IgD-negative memory B cell (primary cell): Measurements from ENCODE around the gene RBP2. TPM values are rescaled to one million over a fixed set of nuclear protein-coding genes. Genes with fewer than 3 reads are reported as not detected.

Experiments used
- H3K27ac Mint-ChIP-seq, 3 donors: one replicate each; pipeline ENCODE4 v1.8.0; 2020 to 2022; ENCODE audit warnings: mild to moderate bottlenecking in 3 of 3, mixed read lengths in 3 of 3, moderate library complexity in 1 of 3
- H3K27me3 Mint-ChIP-seq: one replicate; pipeline ENCODE4 v1.8.0; 2021; ENCODE audit warnings: mixed read lengths
- H3K36me3 Mint-ChIP-seq: one replicate; pipeline ENCODE4 v1.8.0; 2020; ENCODE audit warnings: mild to moderate bottlenecking, mixed read lengths
- H3K4me1 Mint-ChIP-seq, 3 donors: one replicate each; pipeline ENCODE4 v1.8.0; 2020 to 2022; ENCODE audit warnings: mixed read lengths in 3 of 3, mild to moderate bottlenecking in 1 of 3
- H3K4me3 Mint-ChIP-seq, 4 donors: one replicate each; pipeline ENCODE4 v1.8.0; 2020 to 2022; ENCODE audit warnings: mild to moderate bottlenecking in 4 of 4, mixed read lengths in 4 of 4, moderate library complexity in 3 of 4
- H3K9me3 Mint-ChIP-seq, 3 donors: one replicate each; pipeline ENCODE4 v1.8.0; 2020 to 2021; ENCODE audit warnings: mixed read lengths in 3 of 3, mild to moderate bottlenecking in 1 of 3
- polyA plus RNA-seq: library from polyadenylated mRNA; unstranded; fragments of 300-500 nt; fragmentation: Illumina TruSeq; gene quantifications from one replicate; pipeline ENCODE4 v1.2.3, GENCODE V29; 2021

Gene RBP2
- polyA plus RNA-seq, 1 donor from 2014 or later = not detected

GRCh38 chr3:139465636-139466035, 10.7 kb downstream of the RBP2 start:
- H3K36me3 Mint-ChIP-seq = no peaks in the 10 kb centered on the region
- H3K4me1 Mint-ChIP-seq = no peaks in the 10 kb centered on the region
- no peak overlapping the region for H3K27ac Mint-ChIP-seq
- H3K27me3 Mint-ChIP-seq = no peaks in the 10 kb centered on the region
- no peak overlapping the region for H3K4me3 Mint-ChIP-seq
- H3K9me3 Mint-ChIP-seq = no peaks in the 10 kb centered on the region

GRCh38 chr3:139463466-139463865, 12.8 kb downstream of the RBP2 start:
- no peaks in the 10 kb centered on the region for H3K4me1 Mint-ChIP-seq
- H3K36me3 Mint-ChIP-seq = no peaks in the 10 kb centered on the region
- no peaks in the 10 kb centered on the region for H3K27me3 Mint-ChIP-seq
- no peak overlapping the region for H3K27ac Mint-ChIP-seq
- no peak overlapping the region for H3K4me3 Mint-ChIP-seq
- no peaks in the 10 kb centered on the region for H3K9me3 Mint-ChIP-seq

- no peaks in the 10 kb centered on the region for H3K4me1 Mint-ChIP-seq
- no peaks in the 10 kb centered on the region for H3K27me3 Mint-ChIP-seq
- H3K27ac Mint-ChIP-seq = no peak overlapping the region
- no peak overlapping the region for H3K4me3 Mint-ChIP-seq
- H3K36me3 Mint-ChIP-seq = no peaks in the 10 kb centered on the region
- H3K9me3 Mint-ChIP-seq = no peaks in the 10 kb centered on the region
These were observed 15.8 kb downstream of the RBP2 start for GRCh38 chr3:139460529-139460928.

GRCh38 chr3:139460076-139460475, 16.2 kb downstream of the RBP2 start:
- Mint-ChIP-seq H3K9me3 (no peaks in the 10 kb centered on the region), H3K4me3 (no peak overlapping the region)

GRCh38 chr3:139458348-139458747, 18.0 kb downstream of the RBP2 start:
- Mint-ChIP-seq H3K27ac (no peak overlapping the region), H3K4me3 (no peak overlapping the region), H3K27me3 (no peaks in the 10 kb centered on the region), H3K4me1 (no peaks in the 10 kb centered on the region), H3K9me3 (no peaks in the 10 kb centered on the region), H3K36me3 (no peaks in the 10 kb centered on the region)

More at GRCh38 chr3:139460076-139460475, 16.2 kb downstream of the RBP2 start:
- Mint-ChIP-seq H3K36me3 (no peaks in the 10 kb centered on the region), H3K27me3 (no peaks in the 10 kb centered on the region), H3K4me1 (no peaks in the 10 kb centered on the region), H3K27ac (no peak overlapping the region)

GRCh38 chr3:139457066-139457465, 19.2 kb downstream of the RBP2 start:
- H3K4me3 Mint-ChIP-seq = no peak overlapping the region
- H3K27me3 Mint-ChIP-seq = no peaks in the 10 kb centered on the region
- no peaks in the 10 kb centered on the region for H3K36me3 Mint-ChIP-seq
- no peaks in the 10 kb centered on the region for H3K9me3 Mint-ChIP-seq
- no peaks in the 10 kb centered on the region for H3K4me1 Mint-ChIP-seq
- H3K27ac Mint-ChIP-seq = no peak overlapping the region

GRCh38 chr3:139456386-139456785, 19.9 kb downstream of the RBP2 start:
- no peak overlapping the region for H3K27ac Mint-ChIP-seq
- H3K27me3 Mint-ChIP-seq = no peaks in the 10 kb centered on the region
- H3K36me3 Mint-ChIP-seq = no peaks in the 10 kb centered on the region
- H3K4me3 Mint-ChIP-seq = no peak overlapping the region
- no peaks in the 10 kb centered on the region for H3K9me3 Mint-ChIP-seq
- H3K4me1 Mint-ChIP-seq = no peaks in the 10 kb centered on the region

- Mint-ChIP-seq H3K36me3 (no peaks in the 10 kb centered on the region), H3K4me1 (no peaks in the 10 kb centered on the region), H3K27ac (no peak overlapping the region), H3K27me3 (no peaks in the 10 kb centered on the region), H3K9me3 (no peaks in the 10 kb centered on the region), H3K4me3 (no peak overlapping the region)
These were observed 20.5 kb downstream of the RBP2 start for GRCh38 chr3:139455855-139456254.

GRCh38 chr3:139455206-139455605, 21.1 kb downstream of the RBP2 start:
- Mint-ChIP-seq H3K4me3 (no peak overlapping the region), H3K36me3 (peaks cover 3% of the 10 kb centered on the region), H3K4me1 (no peaks in the 10 kb centered on the region), H3K9me3 (no peaks in the 10 kb centered on the region), H3K27me3 (no peaks in the 10 kb centered on the region), H3K27ac (no peak overlapping the region)

GRCh38 chr3:139454346-139454745, 22.0 kb downstream of the RBP2 start:
- H3K9me3 Mint-ChIP-seq = no peaks in the 10 kb centered on the region
- no peaks in the 10 kb centered on the region for H3K27me3 Mint-ChIP-seq
- H3K4me3 Mint-ChIP-seq = no peak overlapping the region
- H3K27ac Mint-ChIP-seq = no peak overlapping the region
- no peaks in the 10 kb centered on the region for H3K4me1 Mint-ChIP-seq
- H3K36me3 Mint-ChIP-seq = peaks cover 3% of the 10 kb centered on the region

- Mint-ChIP-seq H3K36me3 (peaks cover 6% of the 10 kb centered on the region), H3K9me3 (no peaks in the 10 kb centered on the region), H3K27ac (no peak overlapping the region), H3K4me3 (no peak overlapping the region), H3K27me3 (no peaks in the 10 kb centered on the region), H3K4me1 (no peaks in the 10 kb centered on the region)
These were observed 26.2 kb downstream of the RBP2 start for GRCh38 chr3:139450159-139450558.

- Mint-ChIP-seq H3K36me3 (peaks cover 6% of the 10 kb centered on the region), H3K4me1 (no peaks in the 10 kb centered on the region), H3K4me3 (no peak overlapping the region), H3K27me3 (no peaks in the 10 kb centered on the region), H3K9me3 (no peaks in the 10 kb centered on the region), H3K27ac (no peak overlapping the region)
These were observed 26.8 kb downstream of the RBP2 start for GRCh38 chr3:139449566-139449965.

GRCh38 chr3:139448104-139448503, 28.2 kb downstream of the RBP2 start:
- Mint-ChIP-seq H3K9me3 (no peaks in the 10 kb centered on the region), H3K4me3 (no peak overlapping the region), H3K4me1 (no peaks in the 10 kb centered on the region), H3K36me3 (peaks cover 9% of the 10 kb centered on the region), H3K27me3 (no peaks in the 10 kb centered on the region), H3K27ac (no peak overlapping the region)

GRCh38 chr3:139447486-139447885, 28.8 kb downstream of the RBP2 start:
- Mint-ChIP-seq H3K27me3 (no peaks in the 10 kb centered on the region), H3K4me1 (no peaks in the 10 kb centered on the region), H3K36me3 (peaks cover 9% of the 10 kb centered on the region), H3K27ac (no peak overlapping the region), H3K9me3 (no peaks in the 10 kb centered on the region), H3K4me3 (no peak overlapping the region)

GRCh38 chr3:139444446-139444845, 31.9 kb downstream of the RBP2 start:
- H3K27me3 Mint-ChIP-seq = no peaks in the 10 kb centered on the region
- H3K9me3 Mint-ChIP-seq = no peaks in the 10 kb centered on the region
- no peaks in the 10 kb centered on the region for H3K4me1 Mint-ChIP-seq
- no peak overlapping the region for H3K27ac Mint-ChIP-seq
- no peak overlapping the region for H3K4me3 Mint-ChIP-seq
- H3K36me3 Mint-ChIP-seq = peaks cover 6% of the 10 kb centered on the region

GRCh38 chr3:139443186-139443585, 33.1 kb downstream of the RBP2 start:
- Mint-ChIP-seq H3K27ac (no peak overlapping the region), H3K27me3 (no peaks in the 10 kb centered on the region), H3K9me3 (no peaks in the 10 kb centered on the region), H3K36me3 (peaks cover 10% of the 10 kb centered on the region), H3K4me3 (no peak overlapping the region), H3K4me1 (no peaks in the 10 kb centered on the region)

- Mint-ChIP-seq H3K4me3 (no peak overlapping the region), H3K36me3 (peaks cover 10% of the 10 kb centered on the region), H3K4me1 (no peaks in the 10 kb centered on the region), H3K27me3 (no peaks in the 10 kb centered on the region), H3K27ac (no peak overlapping the region), H3K9me3 (no peaks in the 10 kb centered on the region)
These were observed 34.7 kb downstream of the RBP2 start for GRCh38 chr3:139441656-139442055.
